NB4 (cell line): Measurements from ENCODE around the gene FRAS1.

ENCODE experiments used
- DNase-seq: peaks from one replicate; pipeline ENCODE4 v3.0.0; 2010; ENCODE audit warnings: low read depth
- H3K4me3 ChIP-seq: one replicate; pipeline ENCODE4 v1.5.1; 2011; ENCODE audit warnings: mild to moderate bottlenecking, low read depth, low read length, moderate library complexity
- MAX ChIP-seq: IDR thresholded peaks from 2 replicates; pipeline ENCODE4 v1.6.1; 2011; ENCODE audit warnings: low read depth, low read length
- MYC ChIP-seq: IDR thresholded peaks from 2 replicates; pipeline ENCODE4 v1.6.1; 2011; ENCODE audit warnings: low read depth, low read length
- POLR2A ChIP-seq: IDR thresholded peaks from 2 replicates; pipeline ENCODE4 v1.6.1; 2011; ENCODE audit warnings: mild to moderate bottlenecking; ENCODE audit not compliant: insufficient read length; ENCODE audit errors: extremely low read depth
- TF ChIP-seq, protein P1 (sequence below): IDR thresholded peaks from one replicate; pipeline ENCODE4 v1.5.1; 2012; ENCODE audit warnings: low read depth, low read length

FRAS1 gene

DNA sequence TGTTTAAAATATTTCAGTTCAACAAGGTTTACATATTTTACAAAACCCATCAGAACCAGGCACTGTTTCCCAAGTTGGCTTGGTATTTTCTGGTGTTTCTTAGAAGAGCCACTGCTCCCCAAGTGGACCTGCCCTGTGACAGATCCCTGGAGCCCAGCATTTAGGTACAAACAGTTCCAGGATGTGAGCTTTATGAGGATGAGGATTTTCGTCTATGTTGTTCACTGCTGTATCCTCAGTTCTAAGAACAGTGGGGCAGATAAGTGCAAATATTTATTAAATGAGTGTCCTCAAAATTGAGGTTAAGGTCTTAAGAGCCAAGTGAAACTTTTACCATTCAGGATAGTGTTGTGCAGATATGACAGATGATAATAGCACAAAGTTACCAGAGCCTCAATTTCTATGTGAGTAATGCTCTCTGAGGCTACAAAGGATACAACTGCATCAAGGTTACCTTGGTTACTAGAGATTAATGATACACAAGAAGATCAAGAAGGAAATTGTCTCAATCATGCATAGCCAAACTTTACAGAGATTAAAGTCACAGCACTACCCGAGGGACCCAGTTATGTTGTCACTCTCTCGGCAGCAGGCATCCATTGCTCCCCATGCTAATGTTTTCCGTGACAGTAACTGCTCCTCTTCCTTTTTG, 531.9 kb downstream of the FRAS1 start:
- TF ChIP-seq MAX (no peak), MYC (no peak), POLR2A (no peak)
- TF ChIP-seq, protein P1, sequence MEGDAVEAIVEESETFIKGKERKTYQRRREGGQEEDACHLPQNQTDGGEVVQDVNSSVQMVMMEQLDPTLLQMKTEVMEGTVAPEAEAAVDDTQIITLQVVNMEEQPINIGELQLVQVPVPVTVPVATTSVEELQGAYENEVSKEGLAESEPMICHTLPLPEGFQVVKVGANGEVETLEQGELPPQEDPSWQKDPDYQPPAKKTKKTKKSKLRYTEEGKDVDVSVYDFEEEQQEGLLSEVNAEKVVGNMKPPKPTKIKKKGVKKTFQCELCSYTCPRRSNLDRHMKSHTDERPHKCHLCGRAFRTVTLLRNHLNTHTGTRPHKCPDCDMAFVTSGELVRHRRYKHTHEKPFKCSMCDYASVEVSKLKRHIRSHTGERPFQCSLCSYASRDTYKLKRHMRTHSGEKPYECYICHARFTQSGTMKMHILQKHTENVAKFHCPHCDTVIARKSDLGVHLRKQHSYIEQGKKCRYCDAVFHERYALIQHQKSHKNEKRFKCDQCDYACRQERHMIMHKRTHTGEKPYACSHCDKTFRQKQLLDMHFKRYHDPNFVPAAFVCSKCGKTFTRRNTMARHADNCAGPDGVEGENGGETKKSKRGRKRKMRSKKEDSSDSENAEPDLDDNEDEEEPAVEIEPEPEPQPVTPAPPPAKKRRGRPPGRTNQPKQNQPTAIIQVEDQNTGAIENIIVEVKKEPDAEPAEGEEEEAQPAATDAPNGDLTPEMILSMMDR: no peak
- DNase-seq: no peak

GRCh38 chr4:78591404-78591803, 534.3 kb downstream of the FRAS1 start:
- no peak for TF ChIP-seq MYC
- no peak for TF ChIP-seq POLR2A
- no peak for TF ChIP-seq MAX
- TF ChIP-seq, protein P1: no peak
- DNase-seq: no peak
- H3K4me3 ChIP-seq: no peak overlapping the region

More for the DNA sequence above, 531.9 kb downstream of the FRAS1 start:
- no peak overlapping the region for H3K4me3 ChIP-seq

DNA sequence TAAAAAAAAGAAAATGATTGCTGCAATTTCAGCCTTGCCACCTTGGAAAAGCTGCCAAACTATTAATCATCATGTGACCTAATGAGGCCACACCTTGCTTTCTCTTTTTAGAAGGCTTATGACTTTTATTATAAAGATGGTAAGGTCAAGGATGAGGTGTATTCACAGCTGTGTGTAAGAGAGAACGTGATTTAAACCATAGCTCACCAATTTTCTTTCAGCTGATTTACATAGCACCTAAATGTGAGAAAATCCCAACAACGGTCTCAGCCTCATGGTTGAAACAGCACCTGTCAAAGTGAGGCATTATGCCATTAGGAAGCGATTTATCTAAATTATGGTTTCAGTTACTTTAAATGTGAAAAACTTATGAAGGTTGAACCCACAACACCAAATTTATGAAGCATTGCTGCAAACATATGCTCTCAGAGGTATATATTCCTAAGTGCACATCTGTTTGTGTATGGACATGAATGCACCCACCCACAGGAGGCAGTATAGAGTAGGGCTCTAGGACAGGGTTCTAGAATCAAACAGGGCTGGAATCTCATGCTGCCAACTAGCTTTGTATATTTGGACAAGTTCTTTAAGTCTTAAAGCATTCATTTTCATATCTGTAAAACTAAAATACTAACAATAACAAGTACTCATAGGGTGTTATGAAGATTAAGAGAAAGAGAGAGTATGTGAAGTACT, 535.1 kb downstream of the FRAS1 start:
- peak; percentile 49 for DNase-seq
- TF ChIP-seq, protein P1: peak; percentile 55
- TF ChIP-seq POLR2A: no peak
- H3K4me3 ChIP-seq: no peak overlapping the region
